A673 (cell line): Measurements from ENCODE around the gene OVAAL. TPM values are rescaled to one million over a fixed set of nuclear protein-coding genes. Genes with fewer than 3 reads are reported as not detected.

Experiments used
- BruUV-seq: library from RNA; stranded (reverse); fragments of 400-500 nt; replicated peaks from 2 replicates; lab custom pipeline; 2021; lab: Mats Ljungman, UMichigan
- CTCF ChIA-PET: fragments of 300-600 bp; sonication (Branson Sonifier 250); formaldehyde crosslinking; loops from one replicate; lab custom pipeline; 2022; ENCODE audit warnings: antibody characterized with exemption; lab: Charles Lee
- POLR2A ChIA-PET: fragments of 300-600 bp; sonication (Branson Sonifier 250); formaldehyde crosslinking; loops from one replicate; lab custom pipeline; 2022; ENCODE audit warnings: antibody characterized with exemption; ENCODE audit not compliant: low non-redundant PET; lab: Charles Lee
- DNase-seq: peaks from one replicate; pipeline ENCODE4 v3.0.0-alpha.2; 2015; ENCODE audit warnings: low spot score
- H3K27ac ChIP-seq: fragments of 200-600 bp; sonication (generic); 2 replicates; pipeline ENCODE4 v1.5.1; 2016; ENCODE audit warnings: mixed run types, low read depth, mild to moderate bottlenecking, mixed read lengths, antibody characterized with exemption, low read length; ENCODE audit not compliant: poor library complexity, severe bottlenecking
- H3K27me3 ChIP-seq: fragments of 200-600 bp; sonication (generic); replicated peaks from 2 replicates; pipeline ENCODE4 v1.6.1; 2017; ENCODE audit warnings: mixed run types, low read depth, mild to moderate bottlenecking, mixed read lengths, antibody characterized with exemption, low read length; ENCODE audit not compliant: insufficient read depth, poor library complexity
- H3K36me3 ChIP-seq: fragments of 200-600 bp; sonication (generic); 2 replicates; pipeline ENCODE4 v1.6.1; 2016; ENCODE audit warnings: mixed run types, mild to moderate bottlenecking, mixed read lengths, antibody characterized with exemption, low read length; ENCODE audit not compliant: insufficient read depth, poor library complexity, severe bottlenecking
- H3K4me1 ChIP-seq: fragments of 200-600 bp; sonication (generic); 2 replicates; pipeline ENCODE4 v1.6.1; 2017; ENCODE audit warnings: mixed run types, mild to moderate bottlenecking, mixed read lengths, antibody characterized with exemption, low read length; ENCODE audit not compliant: insufficient read depth, poor library complexity, severe bottlenecking
- H3K4me3 ChIP-seq: fragments of 200-600 bp; sonication (generic); 2 replicates; pipeline ENCODE4 v1.5.1; 2016; ENCODE audit warnings: low read depth, mixed run types, mild to moderate bottlenecking, mixed read lengths, low read length; ENCODE audit not compliant: poor library complexity, severe bottlenecking
- H3K9me3 ChIP-seq: fragments of 200-600 bp; sonication (generic); 2 replicates; pipeline ENCODE4 v1.6.1; 2016; ENCODE audit warnings: mixed run types, low read depth, mild to moderate bottlenecking, mixed read lengths, antibody characterized with exemption, low read length; ENCODE audit not compliant: poor library complexity, severe bottlenecking
- EZH2 ChIP-seq: fragments of 200-600 bp; sonication (generic); IDR thresholded peaks from 2 replicates; pipeline ENCODE4 v1.6.1; 2017; ENCODE audit warnings: borderline replicate concordance, low read depth, mild to moderate bottlenecking, mixed read lengths, antibody characterized with exemption, low read length; ENCODE audit not compliant: poor library complexity, severe bottlenecking
- intact Hi-C: fragments of 100-400 bp; cut with micrococcal nuclease; formaldehyde crosslinking; loops from one replicate; pipeline ENCODE4 v1.10.0; 2022; ENCODE audit not compliant: unreplicated experiment
- total RNA-seq: library from RNA; stranded (reverse); gene quantifications from 2 replicates; pipeline ENCODE4 v1.2.3, GENCODE V29; 2021
- TF ChIP-seq, protein P1 (sequence below): fragments of 300-800, 200-600 bp; sonication (generic); conservative IDR thresholded peaks from 2 replicates; pipeline ENCODE4 v1.5.1; 2017; ENCODE audit warnings: low read depth, mild to moderate bottlenecking, antibody characterized with exemption, low read length, moderate library complexity, mixed read lengths

The OVAAL gene
- total RNA-seq, 1 experiment from 2014 or later: not detected

DNA sequence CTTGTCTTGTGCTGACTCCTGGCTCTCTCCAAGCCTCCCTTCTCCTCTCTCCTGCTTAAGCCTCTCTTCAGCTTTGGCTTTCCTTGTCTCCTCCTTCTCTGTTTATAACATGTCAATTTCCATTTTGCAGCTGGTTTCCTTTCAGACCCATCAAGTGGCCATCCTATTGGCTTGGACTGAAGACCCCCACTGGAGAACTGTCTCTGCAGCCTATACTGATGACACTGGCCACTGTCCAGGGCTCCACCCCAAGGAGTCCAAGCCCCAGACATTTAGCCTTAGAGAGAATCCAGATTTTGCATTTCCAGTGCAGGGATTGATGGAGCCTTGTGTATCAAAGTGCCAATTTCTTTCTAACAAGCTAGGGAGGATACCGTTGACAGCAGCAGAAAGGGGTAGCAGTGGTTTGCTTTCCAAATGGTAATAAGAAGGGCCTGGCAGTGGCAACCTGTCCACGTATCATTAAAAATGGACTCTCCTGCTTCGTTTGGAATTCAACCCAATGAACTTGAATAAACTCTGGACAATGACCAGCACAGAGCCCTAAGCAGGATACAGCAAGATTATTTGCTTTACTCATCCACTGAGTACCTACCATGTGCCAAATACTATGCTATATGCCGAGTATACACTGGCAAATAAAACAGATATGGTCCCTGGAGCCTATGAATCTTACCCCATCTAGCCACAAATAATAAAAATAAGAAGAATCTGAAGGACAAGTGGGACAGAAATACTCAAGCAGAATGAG is 6.5 kb downstream of the OVAAL start:
- no peak for TF ChIP-seq EZH2
- TF ChIP-seq, protein P1, sequence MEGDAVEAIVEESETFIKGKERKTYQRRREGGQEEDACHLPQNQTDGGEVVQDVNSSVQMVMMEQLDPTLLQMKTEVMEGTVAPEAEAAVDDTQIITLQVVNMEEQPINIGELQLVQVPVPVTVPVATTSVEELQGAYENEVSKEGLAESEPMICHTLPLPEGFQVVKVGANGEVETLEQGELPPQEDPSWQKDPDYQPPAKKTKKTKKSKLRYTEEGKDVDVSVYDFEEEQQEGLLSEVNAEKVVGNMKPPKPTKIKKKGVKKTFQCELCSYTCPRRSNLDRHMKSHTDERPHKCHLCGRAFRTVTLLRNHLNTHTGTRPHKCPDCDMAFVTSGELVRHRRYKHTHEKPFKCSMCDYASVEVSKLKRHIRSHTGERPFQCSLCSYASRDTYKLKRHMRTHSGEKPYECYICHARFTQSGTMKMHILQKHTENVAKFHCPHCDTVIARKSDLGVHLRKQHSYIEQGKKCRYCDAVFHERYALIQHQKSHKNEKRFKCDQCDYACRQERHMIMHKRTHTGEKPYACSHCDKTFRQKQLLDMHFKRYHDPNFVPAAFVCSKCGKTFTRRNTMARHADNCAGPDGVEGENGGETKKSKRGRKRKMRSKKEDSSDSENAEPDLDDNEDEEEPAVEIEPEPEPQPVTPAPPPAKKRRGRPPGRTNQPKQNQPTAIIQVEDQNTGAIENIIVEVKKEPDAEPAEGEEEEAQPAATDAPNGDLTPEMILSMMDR: no peak
- no peak overlapping the region for H3K27ac ChIP-seq
- BruUV-seq: no TSS peak
- intact Hi-C loops: no loop called here
- no peak for DNase-seq
- no peaks in the 10 kb centered on the region for H3K36me3 ChIP-seq
- CTCF ChIA-PET: no interaction called here
- H3K4me3 ChIP-seq: no peak overlapping the region
- no peaks in the 10 kb centered on the region for H3K4me1 ChIP-seq
- no peaks in the 10 kb centered on the region for H3K9me3 ChIP-seq
- POLR2A ChIA-PET: no interaction called here
- H3K27me3 ChIP-seq: no peaks in the 10 kb centered on the region

DNA sequence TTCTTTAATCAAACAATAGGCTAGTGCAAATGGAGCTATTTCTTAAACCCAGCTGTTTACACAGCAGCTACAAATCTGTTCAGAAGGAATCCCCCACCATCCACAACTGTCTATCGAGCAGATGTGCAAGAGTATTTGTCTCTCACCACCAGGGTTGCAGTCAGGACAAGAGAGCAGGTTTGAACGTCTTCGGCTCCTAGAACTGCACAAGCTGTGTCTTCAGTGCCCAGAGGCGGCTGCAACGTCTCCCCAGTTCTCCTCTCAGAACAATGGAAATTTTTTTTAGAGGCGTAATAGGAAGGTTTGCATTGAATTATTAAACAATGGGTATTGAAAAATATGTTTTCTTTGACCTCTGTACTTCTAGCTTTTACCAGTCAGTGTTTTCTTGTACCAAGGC is 7.3 kb downstream of the OVAAL start:
- ChIA-PET POLR2A (no interaction called here), CTCF (no interaction called here)
- Histone ChIP-seq H3K4me1 (no peaks in the 10 kb centered on the region), H3K36me3 (no peaks in the 10 kb centered on the region), H3K9me3 (no peaks in the 10 kb centered on the region), H3K4me3 (no peak overlapping the region), H3K27ac (no peak overlapping the region), H3K27me3 (no peaks in the 10 kb centered on the region)
- no peak for DNase-seq
- BruUV-seq: no TSS peak
- intact Hi-C loops: no loop called here
- TF ChIP-seq, protein P1: no peak
- no peak for TF ChIP-seq EZH2

DNA sequence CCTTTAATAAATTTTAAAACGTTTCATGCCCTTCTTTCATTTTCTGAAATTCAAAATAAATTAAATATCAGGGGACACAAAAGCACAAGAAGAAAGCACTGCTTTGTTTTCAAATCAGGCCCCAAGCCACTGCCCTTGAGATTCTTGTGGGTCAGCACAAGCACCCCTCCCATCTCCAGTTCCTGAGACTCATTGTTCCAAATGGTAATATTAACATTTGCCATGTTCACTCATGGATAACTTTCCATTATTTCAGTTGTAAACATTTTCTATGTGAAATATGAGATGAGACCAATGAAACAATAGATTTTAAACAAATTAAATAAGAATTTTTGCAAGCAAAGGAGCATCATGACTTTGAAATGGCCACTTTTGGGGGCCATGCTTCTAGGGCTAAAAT is 7.7 kb downstream of the OVAAL start:
- DNase-seq: no peak
- intact Hi-C loops: no loop called here
- H3K9me3 ChIP-seq: no peaks in the 10 kb centered on the region
- no TSS peak for BruUV-seq
- H3K27ac ChIP-seq: no peak overlapping the region
- H3K4me3 ChIP-seq: no peak overlapping the region
- CTCF ChIA-PET: no interaction called here
- POLR2A ChIA-PET: no interaction called here
- H3K36me3 ChIP-seq: no peaks in the 10 kb centered on the region
- no peak for TF ChIP-seq EZH2
- TF ChIP-seq, protein P1: no peak
- no peaks in the 10 kb centered on the region for H3K27me3 ChIP-seq
- H3K4me1 ChIP-seq: no peaks in the 10 kb centered on the region
